ENCODE measurements around the gene MCUB. TPM values are rescaled to one million over a fixed set of nuclear protein-coding genes. Genes with fewer than 3 reads are reported as not detected.

Gene MCUB
- total RNA-seq, 1 experiment from 2014 or later = 14.8 TPM

DNA sequence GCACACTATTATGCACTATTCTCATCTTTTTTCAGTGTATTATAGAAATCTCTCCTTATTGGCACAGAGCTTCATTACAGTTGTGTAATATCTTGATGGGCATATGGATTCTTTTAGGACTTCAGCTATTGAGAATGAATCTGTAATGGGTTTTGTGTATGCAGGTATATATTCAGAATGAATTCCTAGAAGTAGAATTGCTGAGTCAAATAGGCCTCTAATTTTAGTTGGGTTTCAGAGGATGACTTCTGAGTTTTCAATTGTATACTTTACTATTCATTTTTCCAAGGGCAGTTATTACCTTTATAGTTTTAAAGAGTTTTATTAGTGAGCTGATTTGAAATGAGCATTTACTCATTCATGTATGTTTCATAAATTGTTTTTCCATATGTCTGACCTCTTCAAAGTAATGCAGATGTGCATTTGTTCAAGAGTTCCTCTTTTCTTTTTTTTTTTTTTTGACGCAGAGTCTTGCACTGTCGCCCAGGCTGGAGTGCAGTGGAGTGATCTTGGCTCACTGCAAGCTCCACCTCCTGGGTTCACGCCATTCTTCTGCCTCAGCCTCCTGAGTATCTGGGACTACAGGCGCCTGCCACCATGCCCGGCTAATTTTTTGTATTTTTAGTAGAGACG, 123.7 kb downstream of the MCUB start:
- H3K27me3 ChIP-seq (ENCODE audit: insufficient read depth, low read length) = no peaks in the 10 kb centered on the region
- H3K14ac ChIP-seq (ENCODE audit: insufficient read depth, low read length) = no peak overlapping the region
- H3K56ac ChIP-seq (ENCODE audit: insufficient read length, low read depth, low read length) = no peak overlapping the region
- no peaks in the 10 kb centered on the region for H4K20me1 ChIP-seq (ENCODE audit: control insufficient read depth, insufficient read depth, insufficient read length)
- no peak for DNase-seq
- H4K5ac ChIP-seq (ENCODE audit: insufficient read length, low read depth, low read length) = no peak overlapping the region
- H4K8ac ChIP-seq (replicated peaks; ENCODE audit: insufficient read length, low read depth, low read length) = no peak overlapping the region
- H3K18ac ChIP-seq (ENCODE audit: insufficient read length, low read depth, low read length) = no peak overlapping the region
- no peak overlapping the region for H3K4me2 ChIP-seq (ENCODE audit: insufficient read depth, insufficient read length, low read length)
- H3K9ac ChIP-seq (ENCODE audit: extremely low read depth, insufficient read length, low read length) = no peak overlapping the region
- H3K79me2 ChIP-seq (ENCODE audit: insufficient read depth, low read length) = no peaks in the 10 kb centered on the region
- no peak overlapping the region for H3K27ac ChIP-seq (ENCODE audit: insufficient read length, low read depth, low read length)
- H2BK5ac ChIP-seq (ENCODE audit: insufficient read length, low read length) = no peak overlapping the region
- H4K91ac ChIP-seq (ENCODE audit: insufficient read length, low read depth, low read length) = no peak overlapping the region
- TF ChIP-seq CTCF (conservative IDR thresholded peaks at IDR 0.05) = no peak
- H2BK120ac ChIP-seq (ENCODE audit: low read depth, low read length, poor library complexity, severe bottlenecking) = no peak overlapping the region
- H2AK5ac ChIP-seq (ENCODE audit: insufficient read length, low read length) = no peak overlapping the region
- H3K4me1 Mint-ChIP-seq = peaks cover 28 to 35% of the 10 kb centered on the region in 2 experiments
- H3K27me3 Mint-ChIP-seq (ENCODE audit: low read depth) = no peaks in the 10 kb centered on the region
- H2BK20ac ChIP-seq (ENCODE audit: low read depth, low read length, poor library complexity, severe bottlenecking) = no peak overlapping the region
- H2BK15ac ChIP-seq (ENCODE audit: low read depth, low read length) = no peak overlapping the region
- H3K4me3 Mint-ChIP-seq = no peak overlapping the region
- peaks cover 18 to 38% (median 33%) of the 10 kb centered on the region in 3 experiments for H3K36me3 Mint-ChIP-seq (ENCODE audit: insufficient read depth in 1 of 3, low read depth in 3 of 3)
- H3K9me3 ChIP-seq (ENCODE audit: control insufficient read depth, low read depth, low read length) = no peaks in the 10 kb centered on the region
- peaks cover 3% of the 10 kb centered on the region for H3K4me1 ChIP-seq (ENCODE audit: insufficient read depth, low read length)
- no peaks in the 10 kb centered on the region for H3K23me2 ChIP-seq (ENCODE audit: insufficient read length, low read depth, low read length, poor library complexity, severe bottlenecking)
- H3K23ac ChIP-seq (ENCODE audit: insufficient read length, low read depth, low read length) = no peak overlapping the region
- H3T11ph ChIP-seq (ENCODE audit: low read length) = no peak overlapping the region
- no peak overlapping the region for H2BK12ac ChIP-seq (ENCODE audit: insufficient read length, low read depth, low read length)
- H2AFZ ChIP-seq (ENCODE audit: low read length) = no peak overlapping the region
- no peaks in the 10 kb centered on the region for H3K79me1 ChIP-seq (ENCODE audit: insufficient read depth, low read depth, low read length, poor library complexity, severe bottlenecking)
- WGBS (ENCODE audit: extremely low coverage, insufficient read length, low lambda C conversion rate) = no CpG with 5 or more reads among the region's 6 CpGs
- H3K27ac Mint-ChIP-seq = no peak overlapping the region
- no peak overlapping the region for H3K4ac ChIP-seq (ENCODE audit: low read depth, low read length)
- H3K9me3 Mint-ChIP-seq = peaks cover 14 to 17% of the 10 kb centered on the region in 2 experiments

Measured in H9 (cell line).